RPMI8226 (cell line): ENCODE measurements around the gene SPOCK1.
A peak's percentile ranks its signal among the peaks of the same experiment; 100 is the strongest.
"Not testable (repeated sequence)": the region's sequence is repeated elsewhere in the genome, so short reads cannot be mapped to it uniquely, and the experiment has no call there.

Source experiments
- DNase-seq: peaks from one replicate; pipeline ENCODE4 v3.0.0-alpha.2; 2015

Gene SPOCK1

GRCh38 chr5:137259115-137259514, 240.0 kb downstream of the SPOCK1 start:
- not testable (repeated sequence) for DNase-seq

GRCh38 chr5:137254119-137255090, 244.7 kb downstream of the SPOCK1 start:
- no peak for DNase-seq

- no peak for DNase-seq
These were observed 246.6 kb downstream of the SPOCK1 start for GRCh38 chr5:137252512-137252911.

GRCh38 chr5:137250421-137250820, 248.7 kb downstream of the SPOCK1 start:
- no peak for DNase-seq

- DNase-seq: no peak
These were observed 250.6 kb downstream of the SPOCK1 start for GRCh38 chr5:137248527-137248926.

GRCh38 chr5:137245438-137245837, 253.7 kb downstream of the SPOCK1 start:
- DNase-seq: no peak

- DNase-seq: no peak
These were observed 258.8 kb downstream of the SPOCK1 start for GRCh38 chr5:137240285-137240684.

GRCh38 chr5:137236849-137237507, 262.1 kb downstream of the SPOCK1 start:
- DNase-seq: no peak

GRCh38 chr5:137236252-137236651, 262.9 kb downstream of the SPOCK1 start:
- no peak for DNase-seq

- DNase-seq: no peak
These were observed 263.9 kb downstream of the SPOCK1 start for GRCh38 chr5:137234973-137235943.

- DNase-seq: no peak
These were observed 265.4 kb downstream of the SPOCK1 start for GRCh38 chr5:137233726-137234125.

- DNase-seq: not testable (repeated sequence)
These were observed 265.8 kb downstream of the SPOCK1 start for GRCh38 chr5:137233304-137233703.

GRCh38 chr5:137231540-137231939, 267.6 kb downstream of the SPOCK1 start:
- DNase-seq: no peak

- DNase-seq: no peak
These were observed 270.3 kb downstream of the SPOCK1 start for GRCh38 chr5:137228816-137229215.

- no peak for DNase-seq
These were observed 273.0 kb downstream of the SPOCK1 start for GRCh38 chr5:137226081-137226480.

GRCh38 chr5:137223324-137224295, 275.5 kb downstream of the SPOCK1 start:
- no peak for DNase-seq

GRCh38 chr5:137221943-137222342, 277.2 kb downstream of the SPOCK1 start:
- no peak for DNase-seq

- DNase-seq: peak; percentile 39
These were observed 278.6 kb downstream of the SPOCK1 start for GRCh38 chr5:137220523-137220927.

- DNase-seq: no peak
These were observed 280.2 kb downstream of the SPOCK1 start for GRCh38 chr5:137218896-137219295.

- DNase-seq: no peak
These were observed 280.7 kb downstream of the SPOCK1 start for GRCh38 chr5:137218471-137218870.

GRCh38 chr5:137217599-137218200, 281.4 kb downstream of the SPOCK1 start:
- no peak for DNase-seq
